Measurements from ENCODE around the gene ZBTB12.

The ZBTB12 gene

GRCh38 chr6:31881136-31881859 lies 20.6 kb downstream of the ZBTB12 start:
- no peaks in the 10 kb centered on the region for H3K4me1 ChIP-seq (ENCODE audit: low read length)
- no peak for TF ChIP-seq EZH2phosphoT487 (IDR thresholded peaks at IDR 0.05; ENCODE audit: low read depth)
- TF ChIP-seq CTCF (IDR thresholded peaks at IDR 0.05; ENCODE audit: low read depth, low read length), result no peak
- no peaks in the 10 kb centered on the region for H3K27me3 ChIP-seq (ENCODE audit: low read depth, low read length)
- H3K9ac ChIP-seq (ENCODE audit: low read length), result no peak overlapping the region
- H3K79me2 ChIP-seq (ENCODE audit: low read length), result no peaks in the 10 kb centered on the region
- H3K4me2 ChIP-seq (ENCODE audit: low read length), result no peak overlapping the region
- H3K36me3 ChIP-seq (replicated peaks; ENCODE audit: low read depth, low read length), result peaks cover 3% of the 10 kb centered on the region
- no peak overlapping the region for H2AFZ ChIP-seq (ENCODE audit: low read depth, low read length)
- no peak overlapping the region for H3K4me3 ChIP-seq (ENCODE audit: low read length)
- H3K27ac ChIP-seq (ENCODE audit: low read length), result no peak overlapping the region
- H4K20me1 ChIP-seq (ENCODE audit: insufficient read depth, low read length), result no peaks in the 10 kb centered on the region
- no peaks in the 10 kb centered on the region for H3K9me3 ChIP-seq (ENCODE audit: insufficient read depth, low read length)

GRCh38 chr6:31880616-31881015 lies 21.3 kb downstream of the ZBTB12 start:
- H4K20me1 ChIP-seq (ENCODE audit: insufficient read depth, low read length), result no peaks in the 10 kb centered on the region
- no peak overlapping the region for H3K27ac ChIP-seq (ENCODE audit: low read length)
- H3K9ac ChIP-seq (ENCODE audit: low read length), result no peak overlapping the region
- H3K27me3 ChIP-seq (ENCODE audit: low read depth, low read length), result no peaks in the 10 kb centered on the region
- H3K9me3 ChIP-seq (ENCODE audit: insufficient read depth, low read length), result no peaks in the 10 kb centered on the region
- no peak overlapping the region for H3K4me2 ChIP-seq (ENCODE audit: low read length)
- H3K4me3 ChIP-seq (ENCODE audit: low read length), result no peak overlapping the region
- no peaks in the 10 kb centered on the region for H3K79me2 ChIP-seq (ENCODE audit: low read length)
- H3K36me3 ChIP-seq (replicated peaks; ENCODE audit: low read depth, low read length), result peaks cover 3% of the 10 kb centered on the region
- no peak for TF ChIP-seq CTCF (IDR thresholded peaks at IDR 0.05; ENCODE audit: low read depth, low read length)
- no peak for TF ChIP-seq EZH2phosphoT487 (IDR thresholded peaks at IDR 0.05; ENCODE audit: low read depth)
- no peak overlapping the region for H2AFZ ChIP-seq (ENCODE audit: low read depth, low read length)
- H3K4me1 ChIP-seq (ENCODE audit: low read length), result no peaks in the 10 kb centered on the region

- no peak overlapping the region for H3K27ac ChIP-seq (ENCODE audit: low read length)
- no peak overlapping the region for H3K4me3 ChIP-seq (ENCODE audit: low read length)
- no peaks in the 10 kb centered on the region for H4K20me1 ChIP-seq (ENCODE audit: insufficient read depth, low read length)
- TF ChIP-seq EZH2phosphoT487 (IDR thresholded peaks at IDR 0.05; ENCODE audit: low read depth) (no peak), CTCF (IDR thresholded peaks at IDR 0.05; ENCODE audit: low read depth, low read length) (no peak)
- H3K9ac ChIP-seq (ENCODE audit: low read length), result no peak overlapping the region
- H3K36me3 ChIP-seq (replicated peaks; ENCODE audit: low read depth, low read length), result peaks cover 3% of the 10 kb centered on the region
- H3K27me3 ChIP-seq (ENCODE audit: low read depth, low read length), result no peaks in the 10 kb centered on the region
- no peaks in the 10 kb centered on the region for H3K9me3 ChIP-seq (ENCODE audit: insufficient read depth, low read length)
- no peaks in the 10 kb centered on the region for H3K79me2 ChIP-seq (ENCODE audit: low read length)
- H3K4me1 ChIP-seq (ENCODE audit: low read length), result no peaks in the 10 kb centered on the region
- H3K4me2 ChIP-seq (ENCODE audit: low read length), result no peak overlapping the region
- no peak overlapping the region for H2AFZ ChIP-seq (ENCODE audit: low read depth, low read length)
These were observed 22.0 kb downstream of the ZBTB12 start for GRCh38 chr6:31879901-31880300.

- Histone ChIP-seq H4K20me1 (ENCODE audit: insufficient read depth, low read length) (no peaks in the 10 kb centered on the region), H3K79me2 (ENCODE audit: low read length) (no peaks in the 10 kb centered on the region), H3K9me3 (ENCODE audit: insufficient read depth, low read length) (no peaks in the 10 kb centered on the region), H3K4me1 (ENCODE audit: low read length) (no peaks in the 10 kb centered on the region), H3K36me3 (replicated peaks; ENCODE audit: low read depth, low read length) (peaks cover 3% of the 10 kb centered on the region), H3K4me3 (ENCODE audit: low read length) (no peak overlapping the region), H3K27ac (ENCODE audit: low read length) (no peak overlapping the region), H3K9ac (ENCODE audit: low read length) (no peak overlapping the region), H2AFZ (ENCODE audit: low read depth, low read length) (no peak overlapping the region), H3K27me3 (ENCODE audit: low read depth, low read length) (no peaks in the 10 kb centered on the region), H3K4me2 (ENCODE audit: low read length) (no peak overlapping the region)
- TF ChIP-seq EZH2phosphoT487 (IDR thresholded peaks at IDR 0.05; ENCODE audit: low read depth) (no peak), CTCF (IDR thresholded peaks at IDR 0.05; ENCODE audit: low read depth, low read length) (no peak)
These were observed 22.7 kb downstream of the ZBTB12 start for GRCh38 chr6:31879143-31879542.

Measured in OCI-LY3 (cell line).